ENCODE results near the gene ZNF554.

The ZNF554 gene

DNA sequence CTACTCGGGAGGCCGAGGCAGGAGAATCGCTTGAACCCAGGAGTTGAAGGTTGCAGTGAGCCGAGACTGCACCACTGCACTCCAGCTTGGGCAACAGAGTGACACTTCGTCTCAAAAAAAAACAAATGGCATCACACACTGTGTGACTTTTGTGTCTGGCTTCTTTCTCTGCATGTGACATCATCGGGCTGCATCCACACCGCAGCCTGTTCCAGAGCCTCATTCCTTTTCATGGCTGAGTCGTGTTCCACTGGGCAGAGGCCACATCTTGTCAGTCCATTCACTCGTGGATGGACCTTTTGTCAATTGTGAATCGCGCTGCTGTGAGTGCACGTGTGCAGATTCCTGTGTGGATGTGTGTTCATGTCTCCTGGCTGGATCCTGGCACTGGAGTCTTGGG is 26.1 kb upstream of the ZNF554 start:
- Histone ChIP-seq H3K27me3 (ENCODE audit: insufficient read depth, low read depth, severe bottlenecking) (no peaks in the 10 kb centered on the region), H3K27ac (no peak overlapping the region), H3K4me3 (ENCODE audit: low read depth, low read length) (no peak overlapping the region), H3K9me3 (ENCODE audit: severe bottlenecking) (no peaks in the 10 kb centered on the region), H3K36me3 (peaks cover 83% of the 10 kb centered on the region)
- TF ChIP-seq, protein P1, sequence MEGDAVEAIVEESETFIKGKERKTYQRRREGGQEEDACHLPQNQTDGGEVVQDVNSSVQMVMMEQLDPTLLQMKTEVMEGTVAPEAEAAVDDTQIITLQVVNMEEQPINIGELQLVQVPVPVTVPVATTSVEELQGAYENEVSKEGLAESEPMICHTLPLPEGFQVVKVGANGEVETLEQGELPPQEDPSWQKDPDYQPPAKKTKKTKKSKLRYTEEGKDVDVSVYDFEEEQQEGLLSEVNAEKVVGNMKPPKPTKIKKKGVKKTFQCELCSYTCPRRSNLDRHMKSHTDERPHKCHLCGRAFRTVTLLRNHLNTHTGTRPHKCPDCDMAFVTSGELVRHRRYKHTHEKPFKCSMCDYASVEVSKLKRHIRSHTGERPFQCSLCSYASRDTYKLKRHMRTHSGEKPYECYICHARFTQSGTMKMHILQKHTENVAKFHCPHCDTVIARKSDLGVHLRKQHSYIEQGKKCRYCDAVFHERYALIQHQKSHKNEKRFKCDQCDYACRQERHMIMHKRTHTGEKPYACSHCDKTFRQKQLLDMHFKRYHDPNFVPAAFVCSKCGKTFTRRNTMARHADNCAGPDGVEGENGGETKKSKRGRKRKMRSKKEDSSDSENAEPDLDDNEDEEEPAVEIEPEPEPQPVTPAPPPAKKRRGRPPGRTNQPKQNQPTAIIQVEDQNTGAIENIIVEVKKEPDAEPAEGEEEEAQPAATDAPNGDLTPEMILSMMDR (IDR thresholded peaks at IDR 0.05; ENCODE audit: low read depth, low read length), result no peak
- DNase-seq, result no peak

DNA sequence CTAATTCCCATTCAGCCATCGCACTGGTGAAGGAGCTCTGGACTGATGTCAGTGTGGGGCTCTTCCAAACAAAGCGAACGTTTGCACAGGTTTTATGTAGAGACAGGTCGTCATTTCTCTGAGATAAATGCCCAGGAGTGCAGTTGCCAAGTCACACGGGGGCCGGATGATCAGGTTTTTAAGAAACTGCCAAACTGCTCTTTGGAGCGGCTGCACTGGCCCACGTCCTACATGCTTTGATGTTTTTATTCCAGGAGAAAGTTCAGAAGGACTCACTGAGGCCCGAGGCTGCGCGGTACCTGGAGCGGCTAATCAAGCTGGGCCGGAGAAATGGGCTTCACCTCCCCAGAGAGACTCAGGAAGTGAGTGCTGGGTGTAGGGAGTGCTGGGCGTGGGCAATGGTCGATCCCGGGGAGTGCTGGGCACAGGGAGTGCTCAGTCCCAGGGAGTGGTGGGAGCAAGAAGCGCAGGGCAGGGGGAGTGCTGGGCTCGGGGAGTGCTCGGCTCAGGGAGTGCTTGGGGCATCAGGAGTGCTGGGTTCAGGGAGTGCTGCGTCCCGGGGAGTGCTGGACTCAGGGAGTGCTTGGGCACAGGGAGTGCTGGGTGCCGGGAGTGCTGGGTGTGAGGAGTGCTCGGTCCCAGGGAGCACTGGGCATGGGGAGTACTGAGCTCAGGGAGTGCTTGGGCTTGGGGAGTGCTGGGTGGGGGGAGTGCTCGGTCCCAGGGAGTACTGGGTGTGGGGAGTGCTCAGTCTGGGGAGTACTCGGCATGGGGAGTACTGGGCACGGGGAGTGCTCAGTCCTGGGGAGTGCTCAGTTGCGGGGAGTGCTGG is 23.6 kb upstream of the ZNF554 start:
- H3K4me3 ChIP-seq (ENCODE audit: low read depth, low read length), result no peak overlapping the region
- H3K9me3 ChIP-seq (ENCODE audit: severe bottlenecking), result no peaks in the 10 kb centered on the region
- no peaks in the 10 kb centered on the region for H3K27me3 ChIP-seq (ENCODE audit: insufficient read depth, low read depth, severe bottlenecking)
- TF ChIP-seq, protein P1 (IDR thresholded peaks at IDR 0.05; ENCODE audit: low read depth, low read length), result no peak
- peaks cover 86% of the 10 kb centered on the region for H3K36me3 ChIP-seq
- H3K27ac ChIP-seq, result no peak overlapping the region
- no peak for DNase-seq

DNA sequence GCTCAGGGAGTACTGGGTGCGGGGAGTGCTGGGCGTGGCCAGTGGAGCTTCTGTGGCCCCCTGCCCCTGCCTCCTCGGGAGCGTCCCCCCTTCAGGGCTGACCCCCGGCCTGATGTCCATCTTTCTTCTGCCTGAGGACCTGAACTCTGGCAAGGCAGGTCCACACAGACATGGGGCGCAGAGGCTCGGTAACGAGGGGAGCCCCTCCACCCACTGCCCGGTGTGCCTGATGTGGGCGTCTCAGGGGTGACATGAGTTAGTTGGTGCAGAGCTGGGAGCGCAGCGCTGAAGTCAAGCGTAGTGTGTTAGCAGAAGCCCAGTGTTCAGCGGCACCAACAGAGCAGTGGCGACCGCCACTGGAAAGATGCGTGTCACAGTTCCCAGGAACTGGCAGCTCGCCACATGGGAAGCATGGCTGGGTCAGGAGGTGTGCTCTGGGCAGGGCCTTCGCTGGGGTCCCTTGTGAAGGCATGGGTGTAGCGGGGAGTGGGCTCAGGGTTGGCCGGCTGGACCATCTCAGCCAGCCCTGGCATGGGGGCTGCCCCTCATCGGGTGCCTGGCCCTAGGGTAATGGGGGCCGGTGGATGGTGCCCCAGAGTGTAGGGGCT is 22.9 kb upstream of the ZNF554 start:
- no peaks in the 10 kb centered on the region for H3K27me3 ChIP-seq (ENCODE audit: insufficient read depth, low read depth, severe bottlenecking)
- TF ChIP-seq, protein P1 (IDR thresholded peaks at IDR 0.05; ENCODE audit: low read depth, low read length), result no peak
- H3K4me3 ChIP-seq (ENCODE audit: low read depth, low read length), result no peak overlapping the region
- H3K27ac ChIP-seq, result no peak overlapping the region
- H3K36me3 ChIP-seq, result peaks cover 92% of the 10 kb centered on the region
- DNase-seq, result no peak
- H3K9me3 ChIP-seq (ENCODE audit: severe bottlenecking), result no peaks in the 10 kb centered on the region

DNA sequence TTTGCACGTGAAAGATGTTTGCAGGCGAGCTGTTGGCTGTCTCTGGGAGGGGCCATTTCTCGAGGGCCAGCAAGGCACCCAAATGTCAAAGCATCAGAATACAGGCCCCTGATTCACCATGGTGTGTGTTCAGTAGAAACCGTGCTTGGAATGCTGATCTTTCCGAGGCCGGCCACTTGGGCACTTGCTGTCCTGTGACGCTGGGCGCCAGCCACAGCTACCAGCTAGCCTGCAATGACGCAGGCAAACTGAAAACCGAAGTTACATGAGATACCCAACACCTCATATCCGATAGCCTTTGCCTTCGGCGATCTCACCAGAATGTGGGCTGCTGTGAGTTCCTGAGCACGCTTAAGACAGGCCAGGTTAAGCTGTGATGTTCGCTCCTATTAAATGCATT is 22.4 kb upstream of the ZNF554 start:
- no peaks in the 10 kb centered on the region for H3K27me3 ChIP-seq (ENCODE audit: insufficient read depth, low read depth, severe bottlenecking)
- TF ChIP-seq, protein P1 (IDR thresholded peaks at IDR 0.05; ENCODE audit: low read depth, low read length), result no peak
- no peak for DNase-seq
- H3K27ac ChIP-seq, result no peak overlapping the region
- H3K4me3 ChIP-seq (ENCODE audit: low read depth, low read length), result no peak overlapping the region
- peaks cover 94% of the 10 kb centered on the region for H3K36me3 ChIP-seq
- no peaks in the 10 kb centered on the region for H3K9me3 ChIP-seq (ENCODE audit: severe bottlenecking)

DNA sequence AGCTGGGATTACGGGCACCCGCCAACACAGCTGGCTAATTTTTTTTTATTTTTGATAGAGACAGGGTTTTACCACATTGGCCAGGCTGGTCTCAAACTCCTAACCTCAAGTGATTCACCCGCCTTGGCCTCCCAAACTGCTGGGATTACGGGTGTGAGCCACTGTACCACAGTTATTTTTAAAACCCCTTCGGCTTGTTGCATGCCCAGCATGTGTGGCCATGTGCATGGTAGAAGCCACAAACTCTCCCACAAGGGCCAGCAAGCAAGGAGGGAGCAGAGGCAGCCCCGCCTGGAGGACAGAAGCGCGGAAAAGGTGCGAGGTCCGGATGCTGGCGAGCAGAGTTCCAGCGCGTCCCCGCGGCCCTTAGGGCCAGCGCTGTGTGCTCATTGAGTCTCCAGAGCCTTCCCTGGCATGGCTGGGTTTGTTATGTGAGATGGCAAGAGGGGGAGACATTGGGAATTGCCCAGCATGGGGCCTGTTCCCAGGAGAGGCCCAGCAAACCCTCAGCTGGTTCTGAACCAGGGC is 21.4 kb upstream of the ZNF554 start:
- H3K27ac ChIP-seq, result no peak overlapping the region
- TF ChIP-seq, protein P1 (IDR thresholded peaks at IDR 0.05; ENCODE audit: low read depth, low read length), result no peak
- no peaks in the 10 kb centered on the region for H3K9me3 ChIP-seq (ENCODE audit: severe bottlenecking)
- H3K4me3 ChIP-seq (ENCODE audit: low read depth, low read length), result no peak overlapping the region
- H3K27me3 ChIP-seq (ENCODE audit: insufficient read depth, low read depth, severe bottlenecking), result no peaks in the 10 kb centered on the region
- H3K36me3 ChIP-seq, result peaks cover 94% of the 10 kb centered on the region
- no peak for DNase-seq
